ENCODE data around the gene BEGAIN.

- TF ChIP-seq POLR2A (IDR thresholded peaks at IDR 0.05) (no peak), CTCF (IDR thresholded peaks at IDR 0.05) (no peak), EP300 (IDR thresholded peaks at IDR 0.05) (no peak)
These were observed 18.0 kb upstream of the BEGAIN start for GRCh38 chr14:100605230-100605629.
